ENCODE results near the gene HNRNPDL.
"Not testable (repeated sequence)": the region's sequence is repeated elsewhere in the genome, so short reads cannot be mapped to it uniquely, and the experiment has no call there.

The HNRNPDL gene

GRCh38 chr4:82432596-82432995 is 2.3 kb upstream of the HNRNPDL start:
- DNase-seq (ENCODE audit: low spot score) = no peak

- no peak for DNase-seq (ENCODE audit: low spot score)
Observed at GRCh38 chr4:82431831-82432230, 1.6 kb upstream of the HNRNPDL start.

GRCh38 chr4:82430964-82431745 is 893 bp upstream of the HNRNPDL start:
- peak; percentile 52 for DNase-seq (ENCODE audit: low spot score)

GRCh38 chr4:82429728-82430192 is 502 bp downstream of the HNRNPDL start:
- DNase-seq (ENCODE audit: low spot score) = peak; percentile 47

- DNase-seq (ENCODE audit: low spot score) = peak; percentile 79
Observed at GRCh38 chr4:82428969-82429727, 1.1 kb downstream of the HNRNPDL start.

GRCh38 chr4:82428526-82428968 is 1.7 kb downstream of the HNRNPDL start:
- DNase-seq (ENCODE audit: low spot score) = no peak

GRCh38 chr4:82425478-82425877 is 4.8 kb downstream of the HNRNPDL start:
- no peak for DNase-seq (ENCODE audit: low spot score)

GRCh38 chr4:82423245-82424054 is 6.8 kb downstream of the HNRNPDL start:
- no peak for DNase-seq (ENCODE audit: low spot score)

GRCh38 chr4:82422616-82423015 is 7.6 kb downstream of the HNRNPDL start:
- no peak for DNase-seq (ENCODE audit: low spot score)

GRCh38 chr4:82421796-82422560 is 8.3 kb downstream of the HNRNPDL start:
- no peak for DNase-seq (ENCODE audit: low spot score)

GRCh38 chr4:82419451-82419850 is 10.8 kb downstream of the HNRNPDL start:
- DNase-seq (ENCODE audit: low spot score) = no peak

GRCh38 chr4:82415922-82416365 is 14.3 kb downstream of the HNRNPDL start:
- DNase-seq (ENCODE audit: low spot score) = no peak

- DNase-seq (ENCODE audit: low spot score) = not testable (repeated sequence)
Observed at GRCh38 chr4:82415061-82415460, 15.2 kb downstream of the HNRNPDL start.

GRCh38 chr4:82403725-82404124 is 26.5 kb downstream of the HNRNPDL start:
- DNase-seq (ENCODE audit: low spot score) = no peak

- DNase-seq (ENCODE audit: low spot score) = no peak
Observed at GRCh38 chr4:82402196-82402775, 28.0 kb downstream of the HNRNPDL start.

- no peak for DNase-seq (ENCODE audit: low spot score)
Observed at GRCh38 chr4:82401600-82401999, 28.7 kb downstream of the HNRNPDL start.

- no peak for DNase-seq (ENCODE audit: low spot score)
Observed at GRCh38 chr4:82398263-82398662, 32.0 kb downstream of the HNRNPDL start.

- no peak for DNase-seq (ENCODE audit: low spot score)
Observed at GRCh38 chr4:82397527-82397926, 32.7 kb downstream of the HNRNPDL start.

- peak; percentile 78 for DNase-seq (ENCODE audit: low spot score)
Observed at GRCh38 chr4:82394896-82395295, 35.4 kb downstream of the HNRNPDL start.

- not testable (repeated sequence) for DNase-seq (ENCODE audit: low spot score)
Observed at GRCh38 chr4:82390061-82390460, 40.2 kb downstream of the HNRNPDL start.

GRCh38 chr4:82388405-82388804 is 41.9 kb downstream of the HNRNPDL start:
- DNase-seq (ENCODE audit: low spot score) = no peak

All from SW480 (cell line).